A673 (cell line): Measurements from ENCODE around the gene PRAC2. TPM values are rescaled to one million over a fixed set of nuclear protein-coding genes. Genes with fewer than 3 reads are reported as not detected.

ENCODE experiments used
- BruUV-seq: library from RNA; stranded (reverse); fragments of 400-500 nt; replicated peaks from 2 replicates; lab custom pipeline; 2021; lab: Mats Ljungman, UMichigan
- CTCF ChIA-PET: fragments of 300-600 bp; sonication (Branson Sonifier 250); formaldehyde crosslinking; loops from one replicate; lab custom pipeline; 2022; ENCODE audit warnings: antibody characterized with exemption; lab: Charles Lee
- POLR2A ChIA-PET: fragments of 300-600 bp; sonication (Branson Sonifier 250); formaldehyde crosslinking; loops from one replicate; lab custom pipeline; 2022; ENCODE audit warnings: antibody characterized with exemption; ENCODE audit not compliant: low non-redundant PET; lab: Charles Lee
- DNase-seq: peaks from one replicate; pipeline ENCODE4 v3.0.0-alpha.2; 2015; ENCODE audit warnings: low spot score
- H3K27ac ChIP-seq: fragments of 200-600 bp; sonication (generic); 2 replicates; pipeline ENCODE4 v1.5.1; 2016; ENCODE audit warnings: mixed run types, low read depth, mild to moderate bottlenecking, mixed read lengths, antibody characterized with exemption, low read length; ENCODE audit not compliant: poor library complexity, severe bottlenecking
- H3K27me3 ChIP-seq: fragments of 200-600 bp; sonication (generic); replicated peaks from 2 replicates; pipeline ENCODE4 v1.6.1; 2017; ENCODE audit warnings: mixed run types, low read depth, mild to moderate bottlenecking, mixed read lengths, antibody characterized with exemption, low read length; ENCODE audit not compliant: insufficient read depth, poor library complexity
- H3K36me3 ChIP-seq: fragments of 200-600 bp; sonication (generic); 2 replicates; pipeline ENCODE4 v1.6.1; 2016; ENCODE audit warnings: mixed run types, mild to moderate bottlenecking, mixed read lengths, antibody characterized with exemption, low read length; ENCODE audit not compliant: insufficient read depth, poor library complexity, severe bottlenecking
- H3K4me1 ChIP-seq: fragments of 200-600 bp; sonication (generic); 2 replicates; pipeline ENCODE4 v1.6.1; 2017; ENCODE audit warnings: mixed run types, mild to moderate bottlenecking, mixed read lengths, antibody characterized with exemption, low read length; ENCODE audit not compliant: insufficient read depth, poor library complexity, severe bottlenecking
- H3K4me3 ChIP-seq: fragments of 200-600 bp; sonication (generic); 2 replicates; pipeline ENCODE4 v1.5.1; 2016; ENCODE audit warnings: low read depth, mixed run types, mild to moderate bottlenecking, mixed read lengths, low read length; ENCODE audit not compliant: poor library complexity, severe bottlenecking
- H3K9me3 ChIP-seq: fragments of 200-600 bp; sonication (generic); 2 replicates; pipeline ENCODE4 v1.6.1; 2016; ENCODE audit warnings: mixed run types, low read depth, mild to moderate bottlenecking, mixed read lengths, antibody characterized with exemption, low read length; ENCODE audit not compliant: poor library complexity, severe bottlenecking
- EZH2 ChIP-seq: fragments of 200-600 bp; sonication (generic); IDR thresholded peaks from 2 replicates; pipeline ENCODE4 v1.6.1; 2017; ENCODE audit warnings: borderline replicate concordance, low read depth, mild to moderate bottlenecking, mixed read lengths, antibody characterized with exemption, low read length; ENCODE audit not compliant: poor library complexity, severe bottlenecking
- intact Hi-C: fragments of 100-400 bp; cut with micrococcal nuclease; formaldehyde crosslinking; loops from one replicate; pipeline ENCODE4 v1.10.0; 2022; ENCODE audit not compliant: unreplicated experiment
- total RNA-seq: library from RNA; stranded (reverse); gene quantifications from 2 replicates; pipeline ENCODE4 v1.2.3, GENCODE V29; 2021
- TF ChIP-seq, protein P1 (sequence below): fragments of 300-800, 200-600 bp; sonication (generic); conservative IDR thresholded peaks from 2 replicates; pipeline ENCODE4 v1.5.1; 2017; ENCODE audit warnings: low read depth, mild to moderate bottlenecking, antibody characterized with exemption, low read length, moderate library complexity, mixed read lengths

The PRAC2 gene
- total RNA-seq, 1 experiment from 2014 or later, result 25.5 TPM

DNA sequence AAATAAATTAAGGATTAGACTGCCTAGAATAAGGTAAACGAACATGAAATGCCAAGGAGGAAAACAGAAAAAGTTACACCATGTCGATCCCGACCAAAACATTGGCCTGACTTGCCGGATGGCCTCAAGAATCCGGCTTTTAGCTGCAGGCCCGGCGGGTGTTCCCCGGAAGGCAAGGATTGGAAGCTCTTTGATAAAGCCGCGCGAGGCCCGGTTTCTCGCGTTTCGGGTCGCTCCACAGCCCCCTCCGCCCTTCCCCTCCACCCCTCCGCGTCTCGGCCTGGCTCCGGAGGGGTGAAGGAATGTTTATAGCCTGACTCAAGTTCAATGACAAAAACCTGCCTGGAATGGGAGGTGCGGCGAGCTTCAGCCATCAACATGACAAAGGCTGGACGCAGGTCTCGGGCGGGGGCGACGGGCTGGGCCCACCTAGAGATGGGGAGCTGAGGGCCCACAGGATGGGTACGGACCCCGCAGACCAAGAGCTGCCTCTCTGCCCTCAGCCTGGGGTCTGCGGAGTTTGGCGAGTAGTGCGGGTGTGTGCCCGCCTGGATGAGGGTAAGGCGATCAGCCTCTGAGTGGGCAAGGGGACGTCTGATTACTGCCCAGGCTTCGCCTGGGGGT is 3.2 kb upstream of the PRAC2 start:
- ChIA-PET POLR2A (interaction anchor here (0.6 to 1.0 kb wide), 2 partner anchors 9 to 577 kb away, joined by 3 to 5 read pairs; partner anchors contain the start of gene HOXB13), CTCF (interaction anchor here (1.0 to 1.2 kb wide), 3 partner anchors 41 to 159 kb away, joined by 3 read pairs; no protein-coding TSS in a partner anchor)
- Histone ChIP-seq H3K4me3 (peak overlapping the region; percentile 72), H3K27me3 (no peaks in the 10 kb centered on the region), H3K36me3 (no peaks in the 10 kb centered on the region), H3K27ac (peak overlapping the region; percentile 98), H3K9me3 (no peaks in the 10 kb centered on the region), H3K4me1 (peaks cover 34% of the 10 kb centered on the region)
- TF ChIP-seq EZH2, result no peak
- TF ChIP-seq, protein P1, sequence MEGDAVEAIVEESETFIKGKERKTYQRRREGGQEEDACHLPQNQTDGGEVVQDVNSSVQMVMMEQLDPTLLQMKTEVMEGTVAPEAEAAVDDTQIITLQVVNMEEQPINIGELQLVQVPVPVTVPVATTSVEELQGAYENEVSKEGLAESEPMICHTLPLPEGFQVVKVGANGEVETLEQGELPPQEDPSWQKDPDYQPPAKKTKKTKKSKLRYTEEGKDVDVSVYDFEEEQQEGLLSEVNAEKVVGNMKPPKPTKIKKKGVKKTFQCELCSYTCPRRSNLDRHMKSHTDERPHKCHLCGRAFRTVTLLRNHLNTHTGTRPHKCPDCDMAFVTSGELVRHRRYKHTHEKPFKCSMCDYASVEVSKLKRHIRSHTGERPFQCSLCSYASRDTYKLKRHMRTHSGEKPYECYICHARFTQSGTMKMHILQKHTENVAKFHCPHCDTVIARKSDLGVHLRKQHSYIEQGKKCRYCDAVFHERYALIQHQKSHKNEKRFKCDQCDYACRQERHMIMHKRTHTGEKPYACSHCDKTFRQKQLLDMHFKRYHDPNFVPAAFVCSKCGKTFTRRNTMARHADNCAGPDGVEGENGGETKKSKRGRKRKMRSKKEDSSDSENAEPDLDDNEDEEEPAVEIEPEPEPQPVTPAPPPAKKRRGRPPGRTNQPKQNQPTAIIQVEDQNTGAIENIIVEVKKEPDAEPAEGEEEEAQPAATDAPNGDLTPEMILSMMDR, result no peak
- BruUV-seq, result no TSS peak
- DNase-seq, result peak; percentile 88
- intact Hi-C loops, result loop anchor here (5.0 to 10.0 kb wide), 3 partner anchors 173 to 295 kb away; partner anchors contain the start of gene ATP5MC1

DNA sequence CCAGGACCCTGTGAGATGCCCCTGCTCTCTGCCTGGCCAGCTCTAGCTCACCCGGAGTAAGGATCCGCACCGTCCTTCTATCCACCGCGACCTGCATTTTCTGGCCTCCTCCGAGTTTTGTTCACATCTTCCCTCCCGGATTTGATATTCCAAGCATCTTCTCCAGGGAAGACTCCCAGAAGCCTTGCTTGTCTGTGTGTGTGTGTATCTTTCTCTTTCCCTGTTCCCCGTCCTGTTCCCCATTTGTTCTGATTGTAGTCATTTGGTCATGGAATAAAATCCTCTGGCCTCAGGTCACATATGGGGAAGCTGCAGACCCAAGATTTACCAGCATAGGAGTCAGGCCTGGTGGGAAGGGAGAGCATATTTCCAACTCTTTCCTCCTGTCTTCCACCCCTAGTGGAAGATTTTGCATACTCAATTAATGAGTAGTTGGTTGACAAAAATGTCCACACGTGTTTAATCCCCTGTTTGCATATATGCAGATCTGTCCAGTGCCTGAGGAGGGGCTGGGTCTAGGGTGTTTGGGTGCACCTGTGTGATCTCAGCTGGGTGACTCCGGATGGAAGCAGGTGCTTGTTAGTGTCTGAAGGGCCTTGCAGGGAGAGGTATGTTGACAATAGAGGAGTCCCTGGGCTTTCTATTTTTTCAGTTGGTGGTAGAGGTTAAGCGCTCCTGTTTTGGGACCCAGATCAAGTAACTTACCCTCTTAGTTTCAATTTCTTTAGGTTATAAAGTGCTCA is 2.5 kb upstream of the PRAC2 start:
- POLR2A ChIA-PET, result interaction anchor here (0.6 kb wide), 1 partner anchor 578 kb away, joined by 5 read pairs; no protein-coding TSS in a partner anchor
- TF ChIP-seq, protein P1, result 0 out of 2 replicates have a peak, but pooled peaks have one; percentile 10
- no peak for TF ChIP-seq EZH2

DNA sequence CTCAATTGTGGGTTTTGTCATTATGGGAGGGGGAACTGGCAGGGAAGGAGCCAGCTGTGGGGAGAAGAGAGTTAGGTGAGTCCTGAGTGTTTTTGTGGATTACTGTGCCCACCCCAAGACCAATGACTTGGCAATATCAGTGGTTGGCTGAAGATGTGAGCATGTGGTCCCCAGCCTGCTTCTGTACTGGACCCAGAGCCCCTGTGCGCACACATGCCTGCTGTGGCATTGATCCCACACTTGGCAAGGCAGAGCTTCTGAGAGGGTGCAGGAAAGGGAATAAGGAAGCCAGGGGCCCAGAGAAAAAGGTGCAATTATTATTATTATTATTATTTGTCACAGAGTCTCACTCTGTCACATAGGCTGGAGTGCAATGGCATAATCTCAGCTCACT is 2.0 kb upstream of the PRAC2 start:
- H3K4me3 ChIP-seq, result peak overlapping the region; percentile 72
- TF ChIP-seq, protein P1, result no peak
- no peak for TF ChIP-seq EZH2
- no peaks in the 10 kb centered on the region for H3K27me3 ChIP-seq
- H3K9me3 ChIP-seq, result no peaks in the 10 kb centered on the region
- intact Hi-C loops, result loop anchor here (5.0 kb wide), 2 partner anchors 171 to 271 kb away; partner anchors contain the start of gene ATP5MC1
- H3K36me3 ChIP-seq, result no peaks in the 10 kb centered on the region
- POLR2A ChIA-PET, result no interaction called here
- peak; percentile 26 for DNase-seq
- no TSS peak for BruUV-seq
- H3K4me1 ChIP-seq, result peaks cover 39% of the 10 kb centered on the region
- peak overlapping the region; percentile 98 for H3K27ac ChIP-seq
- CTCF ChIA-PET, result no interaction called here

More for the DNA sequence above, 2.5 kb upstream of the PRAC2 start:
- H3K36me3 ChIP-seq, result no peaks in the 10 kb centered on the region
- peak overlapping the region; percentile 98 for H3K27ac ChIP-seq
- H3K4me3 ChIP-seq, result peak overlapping the region; percentile 72
- BruUV-seq, result no TSS peak
- no peaks in the 10 kb centered on the region for H3K9me3 ChIP-seq
- no peaks in the 10 kb centered on the region for H3K27me3 ChIP-seq
- peak; percentile 51 for DNase-seq
- CTCF ChIA-PET, result interaction anchor here (1.0 kb wide), 1 partner anchor 84 kb away, joined by 3 read pairs; no protein-coding TSS in a partner anchor
- peaks cover 39% of the 10 kb centered on the region for H3K4me1 ChIP-seq
- intact Hi-C loops, result loop anchor here (5.0 kb wide), 2 partner anchors 172 to 272 kb away; partner anchors contain the start of gene ATP5MC1
